ENCODE data around the gene ITGA2B.

Gene ITGA2B

GRCh38 chr17:44327715-44328449, 61.6 kb downstream of the ITGA2B start:
- Histone ChIP-seq H4K20me1 (ENCODE audit: insufficient read depth, low read length) (no peaks in the 10 kb centered on the region), H3K4me1 (ENCODE audit: low read length) (peaks cover 29% of the 10 kb centered on the region), H3K27ac (ENCODE audit: low read length) (no peak overlapping the region), H2AFZ (ENCODE audit: low read depth, low read length) (no peak overlapping the region), H3K9me3 (ENCODE audit: insufficient read depth, low read length) (no peaks in the 10 kb centered on the region), H3K27me3 (ENCODE audit: low read depth, low read length) (no peaks in the 10 kb centered on the region), H3K79me2 (ENCODE audit: low read length) (peaks cover 28% of the 10 kb centered on the region), H3K4me3 (ENCODE audit: low read length) (no peak overlapping the region), H3K36me3 (replicated peaks; ENCODE audit: low read depth, low read length) (no peaks in the 10 kb centered on the region), H3K9ac (ENCODE audit: low read length) (no peak overlapping the region), H3K4me2 (ENCODE audit: low read length) (no peak overlapping the region)
- TF ChIP-seq EZH2phosphoT487 (IDR thresholded peaks at IDR 0.05; ENCODE audit: low read depth), result no peak
- no peak for TF ChIP-seq CTCF (IDR thresholded peaks at IDR 0.05; ENCODE audit: low read depth, low read length)

GRCh38 chr17:44326861-44327444, 62.5 kb downstream of the ITGA2B start:
- Histone ChIP-seq H3K9me3 (ENCODE audit: insufficient read depth, low read length) (no peaks in the 10 kb centered on the region), H2AFZ (ENCODE audit: low read depth, low read length) (no peak overlapping the region), H3K4me3 (ENCODE audit: low read length) (peak overlapping the region; percentile 51), H3K4me1 (ENCODE audit: low read length) (peaks cover 29% of the 10 kb centered on the region), H3K27me3 (ENCODE audit: low read depth, low read length) (no peaks in the 10 kb centered on the region), H3K4me2 (ENCODE audit: low read length) (peak overlapping the region; percentile 65), H3K9ac (ENCODE audit: low read length) (no peak overlapping the region), H4K20me1 (ENCODE audit: insufficient read depth, low read length) (no peaks in the 10 kb centered on the region), H3K79me2 (ENCODE audit: low read length) (peaks cover 33% of the 10 kb centered on the region), H3K27ac (ENCODE audit: low read length) (peak overlapping the region; percentile 48), H3K36me3 (replicated peaks; ENCODE audit: low read depth, low read length) (no peaks in the 10 kb centered on the region)
- TF ChIP-seq EZH2phosphoT487 (IDR thresholded peaks at IDR 0.05; ENCODE audit: low read depth), result no peak
- TF ChIP-seq CTCF (IDR thresholded peaks at IDR 0.05; ENCODE audit: low read depth, low read length), result no peak

GRCh38 chr17:44324571-44325275, 64.7 kb downstream of the ITGA2B start, which contains the start of gene SLC25A39:
Gene SLC25A39, minus strand, starts transcription at chr17:44324823. Its CDS starts 1,261 bp downstream, at chr17:44323562.
- Histone ChIP-seq H4K20me1 (ENCODE audit: insufficient read depth, low read length) (no peaks in the 10 kb centered on the region), H3K27me3 (ENCODE audit: low read depth, low read length) (no peaks in the 10 kb centered on the region), H3K9ac (ENCODE audit: low read length) (peak within 1 kb of the TSS; percentile 97), H3K4me3 (ENCODE audit: low read length) (peak within 1 kb of the TSS; percentile 87), H3K4me2 (ENCODE audit: low read length) (peak within 1 kb of the TSS; percentile 93), H3K36me3 (replicated peaks; ENCODE audit: low read depth, low read length) (peaks cover 15% of the 10 kb centered on the region), H3K79me2 (ENCODE audit: low read length) (peaks cover 33% of the 10 kb centered on the region), H3K9me3 (ENCODE audit: insufficient read depth, low read length) (no peaks in the 10 kb centered on the region), H3K27ac (ENCODE audit: low read length) (peak within 1 kb of the TSS; percentile 93), H2AFZ (ENCODE audit: low read depth, low read length) (0 out of 2 replicates have a peak within 1 kb of the TSS, but pooled peaks have one; percentile 47), H3K4me1 (ENCODE audit: low read length) (peaks cover 19% of the 10 kb centered on the region)
- TF ChIP-seq EZH2phosphoT487 (IDR thresholded peaks at IDR 0.05; ENCODE audit: low read depth) (no peak), CTCF (IDR thresholded peaks at IDR 0.05; ENCODE audit: low read depth, low read length) (no peak)

GRCh38 chr17:44324092-44324570, 65.3 kb downstream of the ITGA2B start:
- peaks cover 19% of the 10 kb centered on the region for H3K36me3 ChIP-seq (replicated peaks; ENCODE audit: low read depth, low read length)

More at GRCh38 chr17:44324092-44324570, 65.3 kb downstream of the ITGA2B start:
- Histone ChIP-seq H3K27ac (ENCODE audit: low read length) (peak overlapping the region; percentile 29; the same call in 1 of the 2 replicates), H3K27me3 (ENCODE audit: low read depth, low read length) (no peaks in the 10 kb centered on the region), H3K9ac (ENCODE audit: low read length) (peak overlapping the region; percentile 92), H2AFZ (ENCODE audit: low read depth, low read length) (no peak overlapping the region), H3K4me1 (ENCODE audit: low read length) (peaks cover 19% of the 10 kb centered on the region), H4K20me1 (ENCODE audit: insufficient read depth, low read length) (no peaks in the 10 kb centered on the region), H3K4me3 (ENCODE audit: low read length) (peak overlapping the region; percentile 87), H3K4me2 (ENCODE audit: low read length) (peak overlapping the region; percentile 93), H3K9me3 (ENCODE audit: insufficient read depth, low read length) (no peaks in the 10 kb centered on the region), H3K79me2 (ENCODE audit: low read length) (peaks cover 33% of the 10 kb centered on the region)
- TF ChIP-seq EZH2phosphoT487 (IDR thresholded peaks at IDR 0.05; ENCODE audit: low read depth) (no peak), CTCF (IDR thresholded peaks at IDR 0.05; ENCODE audit: low read depth, low read length) (no peak)

Measured in OCI-LY3 (cell line).